GM23338 (cell line): ENCODE data around the gene REM2. TPM values are rescaled to one million over a fixed set of nuclear protein-coding genes. Genes with fewer than 3 reads are reported as not detected.

ENCODE experiments used
- ATAC-seq: fragments of 200-7000 bp; cut with Tn5 transposase; 3 replicates; pipeline ENCODE4 v1.9.1; 2020
- DNase-seq: peaks from one replicate; pipeline ENCODE4 v3.0.0-alpha.2; 2015; ENCODE audit warnings: low spot score
- H2AFZ ChIP-seq: fragments of 200-600 bp; sonication (generic); 2 replicates; pipeline ENCODE4 v1.8.0; 2016; ENCODE audit warnings: antibody characterized with exemption, mild to moderate bottlenecking, moderate library complexity
- H3F3A ChIP-seq: fragments of 200-600 bp; sonication (generic); replicated peaks from 2 replicates; pipeline ENCODE4 v1.8.0; 2017; ENCODE audit warnings: antibody characterized with exemption, mixed run types, low read depth
- H3K27ac ChIP-seq: fragments of 200-600 bp; sonication (generic); 2 replicates; pipeline ENCODE4 v1.6.1; 2016; ENCODE audit warnings: low read depth
- H3K27me3 ChIP-seq: fragments of 200-600 bp; sonication (generic); 2 replicates; pipeline ENCODE4 v1.8.0; 2016; ENCODE audit warnings: mild to moderate bottlenecking, mixed run types, moderate library complexity; ENCODE audit not compliant: insufficient read depth
- H3K36me3 ChIP-seq: fragments of 200-600 bp; sonication (generic); 2 replicates; pipeline ENCODE4 v1.8.0; 2016; ENCODE audit warnings: mild to moderate bottlenecking; ENCODE audit not compliant: insufficient read depth
- H3K4me1 ChIP-seq: fragments of 200-600 bp; sonication (generic); 2 replicates; pipeline ENCODE4 v1.8.0; 2016; ENCODE audit warnings: mild to moderate bottlenecking, moderate library complexity; ENCODE audit not compliant: insufficient read depth
- H3K4me2 ChIP-seq: fragments of 200-600 bp; sonication (generic); 2 replicates; pipeline ENCODE4 v1.7.1; 2017; ENCODE audit warnings: mixed run types
- H3K4me3 ChIP-seq: fragments of 200-600 bp; sonication (generic); 2 replicates; pipeline ENCODE4 v1.6.1; 2016; ENCODE audit warnings: mixed run types
- H3K79me2 ChIP-seq: fragments of 200-600 bp; sonication (generic); replicated peaks from 2 replicates; pipeline ENCODE4 v1.8.0; 2017; ENCODE audit warnings: mild to moderate bottlenecking; ENCODE audit not compliant: insufficient read depth
- H3K9me2 ChIP-seq: fragments of 200-600 bp; sonication (generic); 2 replicates; pipeline ENCODE4 v1.8.0; 2017; ENCODE audit not compliant: insufficient read depth
- H4K20me1 ChIP-seq: fragments of 200-600 bp; sonication (generic); replicated peaks from 2 replicates; pipeline ENCODE4 v1.8.0; 2017; ENCODE audit warnings: mild to moderate bottlenecking; ENCODE audit not compliant: insufficient read depth
- H3K27ac Mint-ChIP-seq: 2 replicates; pipeline ENCODE4 v1.8.0; 2020; ENCODE audit warnings: inconsistent platforms, mild to moderate bottlenecking, moderate library complexity, mixed read lengths
- H3K27me3 Mint-ChIP-seq: 3 replicates; pipeline ENCODE4 v1.8.0; 2022; ENCODE audit warnings: low read depth, mild to moderate bottlenecking, moderate library complexity, mixed read lengths, inconsistent platforms; ENCODE audit not compliant: insufficient read depth, poor library complexity
- H3K36me3 Mint-ChIP-seq: 3 replicates; pipeline ENCODE4 v1.8.0; 2021; ENCODE audit warnings: low read depth, mild to moderate bottlenecking, inconsistent platforms, moderate library complexity, mixed read lengths
- H3K4me1 Mint-ChIP-seq: 3 replicates; pipeline ENCODE4 v1.8.0; 2020; ENCODE audit warnings: mild to moderate bottlenecking, inconsistent platforms, mixed read lengths
- H3K4me3 Mint-ChIP-seq: 3 replicates; pipeline ENCODE4 v1.8.0; 2021; ENCODE audit warnings: moderate library complexity, mild to moderate bottlenecking, inconsistent platforms, mixed read lengths
- H3K9me3 Mint-ChIP-seq: 3 replicates; pipeline ENCODE4 v1.8.0; 2020; ENCODE audit warnings: moderate library complexity, mild to moderate bottlenecking, inconsistent platforms, mixed read lengths
- CREB1 ChIP-seq: fragments of 250-450 bp; sonication (Bioruptor Pico); IDR thresholded peaks from 2 replicates; pipeline ENCODE4 v1.5.0; 2020; ENCODE audit warnings: low read depth, mild to moderate bottlenecking, moderate library complexity
- CTCF ChIP-seq, 2 experiments: fragments of 200-600 bp in 1 of 2; sonication (generic) in 1 of 2; conservative IDR thresholded peaks; 2 replicates each; pipeline versions ENCODE4 v1.5.1 to v1.6.1; 2016 to 2017; ENCODE audit warnings: antibody characterized with exemption in 2 of 2, low read depth in 2 of 2, mild to moderate bottlenecking in 2 of 2, moderate library complexity in 1 of 2
- ETS1 ChIP-seq: IDR thresholded peaks from 2 replicates; pipeline ENCODE4 v1.6.1; 2016; ENCODE audit warnings: antibody characterized with exemption
- EZH2 ChIP-seq: fragments of 200-600 bp; sonication (generic); IDR thresholded peaks from one replicate; pipeline ENCODE4 v1.8.0; 2017; ENCODE audit warnings: antibody characterized with exemption, mild to moderate bottlenecking, low read depth; ENCODE audit not compliant: unreplicated experiment
- EZH2phosphoT487 ChIP-seq: fragments of 200-600 bp; sonication (generic); IDR thresholded peaks from one replicate; pipeline ENCODE4 v1.8.1; 2018; ENCODE audit warnings: antibody characterized with exemption; ENCODE audit not compliant: unreplicated experiment
- JUNB ChIP-seq: IDR thresholded peaks from one replicate; pipeline ENCODE4 v1.6.1; 2016; ENCODE audit warnings: antibody characterized with exemption; ENCODE audit not compliant: unreplicated experiment
- NANOG ChIP-seq: IDR thresholded peaks from 2 replicates; pipeline ENCODE4 v1.6.1; 2016; ENCODE audit warnings: antibody characterized with exemption, borderline replicate concordance
- POLR2AphosphoS5 ChIP-seq: IDR thresholded peaks from 2 replicates; pipeline ENCODE4 v1.6.1; 2016; ENCODE audit warnings: antibody characterized with exemption, low read depth
- ZNF114 ChIP-seq: fragments of 250-450 bp; sonication (Bioruptor Pico); IDR thresholded peaks from 2 replicates; pipeline ENCODE4 v1.5.0; 2020; ENCODE audit warnings: mild to moderate bottlenecking, moderate library complexity
- ZNF331 ChIP-seq: fragments of 250-450 bp; sonication (Bioruptor Pico); IDR thresholded peaks from 2 replicates; pipeline ENCODE4 v1.5.0; 2020; ENCODE audit warnings: low read depth, mild to moderate bottlenecking, moderate library complexity
- ZNF462 ChIP-seq: fragments of 250-450 bp; sonication (Bioruptor Pico); IDR thresholded peaks from 2 replicates; pipeline ENCODE4 v1.5.0; 2020; ENCODE audit warnings: mild to moderate bottlenecking, moderate library complexity
- polyA plus RNA-seq: library from polyadenylated mRNA; unstranded; fragments of >200 nt; fragmentation: Nextera tagmentation; extraction: Ambion mirVana; gene quantifications from 2 replicates; pipeline ENCODE4 v1.2.1, GENCODE V29; 2016
- total RNA-seq: library from RNA; depleted of rRNA; stranded (reverse); fragments of >200 nt; shearing (Covaris generic); gene quantifications from 2 replicates; pipeline ENCODE4 v1.2.3, GENCODE V29; 2014

The REM2 gene
- total and polyA plus RNA-seq, 2 experiments from 2014 or later: 0.31 to 2.9 TPM

GRCh38 chr14:22890416-22890815 lies 7.4 kb downstream of the REM2 start:
- H3K4me2 ChIP-seq: no peak overlapping the region
- no peak overlapping the region for H3K4me3 Mint-ChIP-seq
- no peak overlapping the region for H2AFZ ChIP-seq
- H3K9me2 ChIP-seq: no peaks in the 10 kb centered on the region
- peaks cover 4% of the 10 kb centered on the region for H3F3A ChIP-seq
- H3K4me3 ChIP-seq: no peak overlapping the region
- peaks cover 14% of the 10 kb centered on the region for H3K27me3 Mint-ChIP-seq
- peaks cover 19% of the 10 kb centered on the region for H3K4me1 Mint-ChIP-seq
- ATAC-seq (no peak), DNase-seq (no peak)
- H3K4me1 ChIP-seq: peaks cover 5% of the 10 kb centered on the region; the same call in 1 of the 2 replicates
- no peaks in the 10 kb centered on the region for H3K79me2 ChIP-seq
- H3K36me3 ChIP-seq: no peaks in the 10 kb centered on the region
- H3K9me3 Mint-ChIP-seq: no peaks in the 10 kb centered on the region; the same call in 2 of the 3 replicates
- no peaks in the 10 kb centered on the region; the same call in 1 of the 2 replicates for H4K20me1 ChIP-seq
- no peak overlapping the region for H3K27ac Mint-ChIP-seq
- TF ChIP-seq ZNF331: no peak
- TF ChIP-seq ZNF114 (CRISPR knock-in tag): no peak
- TF ChIP-seq CREB1: no peak
- no peak for TF ChIP-seq CTCF (conservative IDR thresholded peaks at IDR 0.05; ENCODE audit: low read depth in 2 of 2)
- H3K36me3 Mint-ChIP-seq: peaks cover 4% of the 10 kb centered on the region; the same call in 2 of the 3 replicates
- H3K27ac ChIP-seq: no peak overlapping the region
- peaks cover 12% of the 10 kb centered on the region for H3K27me3 ChIP-seq

- H3K27me3 ChIP-seq: peaks cover 24% of the 10 kb centered on the region
- Mint-ChIP-seq H3K9me3 (no peaks in the 10 kb centered on the region), H3K36me3 (no peaks in the 10 kb centered on the region), H3K4me3 (no peak overlapping the region), H3K27ac (no peak overlapping the region), H3K4me1 (peaks cover 10% of the 10 kb centered on the region), H3K27me3 (peaks cover 11% of the 10 kb centered on the region)
- peak; percentile 43; the same call in 2 of the 3 replicates for ATAC-seq
- H3K36me3 ChIP-seq: no peaks in the 10 kb centered on the region
- peak; percentile 39 for DNase-seq
- H4K20me1 ChIP-seq: no peaks in the 10 kb centered on the region; the same call in 1 of the 2 replicates
- no peak overlapping the region for H2AFZ ChIP-seq
- no peaks in the 10 kb centered on the region for H3K9me2 ChIP-seq
- TF ChIP-seq NANOG (no peak), ZNF331 (no peak), CTCF (conservative IDR thresholded peaks at IDR 0.05; ENCODE audit: low read depth in 2 of 2) (no peak), JUNB (no peak), EZH2phosphoT487 (no peak), ZNF462 (no peak), EZH2 (no peak), POLR2AphosphoS5 (no peak), ETS1 (no peak), CREB1 (no peak)
- H3K79me2 ChIP-seq: no peaks in the 10 kb centered on the region
- no peaks in the 10 kb centered on the region for H3K4me1 ChIP-seq
- peaks cover 4% of the 10 kb centered on the region; the same call in 1 of the 2 replicates for H3F3A ChIP-seq
- H3K27ac ChIP-seq: no peak overlapping the region
- H3K4me3 ChIP-seq: no peak overlapping the region
- no peak overlapping the region for H3K4me2 ChIP-seq
These were observed 9.5 kb downstream of the REM2 start for GRCh38 chr14:22892488-22892887.
